ENCODE data around the gene LONP2.

GRCh38 chr16:48359983-48360382, 115.9 kb downstream of the LONP2 start:
- TF ChIP-seq CTCF (conservative IDR thresholded peaks at IDR 0.05; ENCODE audit: low read depth, low read length) = no peak
- TF ChIP-seq EZH2 (IDR thresholded peaks at IDR 0.05; ENCODE audit: low read length, unreplicated experiment) = no peak
